ENCODE measurements around the gene FDX2.
"Not testable (repeated sequence)": the region's sequence is repeated elsewhere in the genome, so short reads cannot be mapped to it uniquely, and the experiment has no call there.

Gene FDX2

GRCh38 chr19:10315335-10316214 is at the start of gene FDX2:
Gene FDX2, minus strand, starts transcription at chr19:10316015. Its CDS starts 19 bp downstream, at chr19:10315996.
- peak; percentile 65 to 74 for DNase-seq

DNA sequence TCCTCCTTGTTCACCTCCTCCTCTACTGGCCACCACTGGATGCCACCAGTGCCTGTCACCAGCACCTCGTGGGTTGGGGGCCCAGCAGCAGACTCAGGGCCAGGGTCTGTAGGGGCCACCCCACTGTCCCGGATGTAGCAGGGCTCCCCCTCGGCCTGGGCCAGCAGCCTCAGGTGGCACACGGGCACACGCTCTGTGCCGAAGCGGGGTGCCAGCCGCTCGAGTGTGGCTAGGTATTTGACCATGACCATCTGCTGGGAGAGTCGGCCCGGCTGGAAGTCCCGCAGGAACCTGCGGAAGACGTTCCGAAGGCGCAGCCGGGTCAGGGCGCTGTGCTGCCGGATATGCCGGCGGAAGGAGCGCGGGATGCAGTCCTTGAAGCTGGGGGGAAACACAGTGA is 49.7 kb upstream of the FDX2 start:
- DNase-seq, result no peak

- DNase-seq, result no peak
Measured at GRCh38 chr19:10364644-10365043, 48.8 kb upstream of the FDX2 start.

DNA sequence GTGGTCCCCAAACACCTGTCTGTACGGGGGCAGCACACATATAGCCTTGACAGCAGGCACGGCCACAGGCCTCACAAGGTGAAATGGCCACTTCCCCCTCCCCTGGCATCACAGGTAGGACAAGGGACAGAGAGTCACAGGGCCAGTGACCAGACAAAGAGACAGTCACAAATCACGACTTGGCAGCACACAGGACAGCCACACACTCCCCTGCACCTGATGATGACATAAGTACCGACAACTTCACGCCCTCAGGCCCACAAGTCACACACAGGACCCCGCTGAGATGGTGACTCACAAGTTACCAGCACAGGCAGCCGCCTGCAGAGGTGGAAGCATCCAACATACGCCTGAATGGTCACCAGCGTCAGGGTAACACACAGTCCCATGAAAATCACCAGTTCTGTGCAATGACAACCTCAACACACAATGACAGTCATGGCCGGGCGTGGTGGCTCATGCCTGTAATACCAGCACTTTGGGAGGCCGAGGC is 48.0 kb upstream of the FDX2 start:
- no peak for DNase-seq

- DNase-seq, result no peak
Measured at GRCh38 chr19:10362259-10362658, 46.4 kb upstream of the FDX2 start.

GRCh38 chr19:10361569-10362011 is 45.8 kb upstream of the FDX2 start:
- DNase-seq, result no peak

DNA sequence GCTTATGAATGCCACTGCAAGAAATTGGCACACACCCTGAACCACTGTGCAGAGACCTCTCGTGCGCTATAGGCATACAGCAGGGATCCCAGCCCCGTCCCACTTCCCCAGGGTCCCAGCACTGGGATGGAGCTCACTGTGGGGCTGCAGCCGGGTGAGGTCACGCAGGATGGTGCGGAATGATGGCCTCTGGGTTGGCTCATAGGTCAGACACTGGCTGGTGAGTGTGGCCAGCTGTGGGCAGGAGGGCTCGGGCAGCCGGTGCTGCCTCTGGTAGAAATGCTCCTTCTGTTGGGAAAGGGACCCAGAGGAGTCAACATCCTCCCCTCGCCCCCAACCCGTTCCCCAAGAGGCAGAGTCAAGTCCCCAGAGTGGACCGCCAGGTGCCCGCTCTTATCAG is 40.6 kb upstream of the FDX2 start:
- no peak for DNase-seq

GRCh38 chr19:10353793-10354391 is 38.1 kb upstream of the FDX2 start:
- DNase-seq, result no peak

- DNase-seq, result peak in 1 of 2 experiments; percentile 12
Measured at GRCh38 chr19:10352764-10353671, 37.2 kb upstream of the FDX2 start.

- DNase-seq, result no peak
Measured at GRCh38 chr19:10346509-10346908, 30.7 kb upstream of the FDX2 start.

DNA sequence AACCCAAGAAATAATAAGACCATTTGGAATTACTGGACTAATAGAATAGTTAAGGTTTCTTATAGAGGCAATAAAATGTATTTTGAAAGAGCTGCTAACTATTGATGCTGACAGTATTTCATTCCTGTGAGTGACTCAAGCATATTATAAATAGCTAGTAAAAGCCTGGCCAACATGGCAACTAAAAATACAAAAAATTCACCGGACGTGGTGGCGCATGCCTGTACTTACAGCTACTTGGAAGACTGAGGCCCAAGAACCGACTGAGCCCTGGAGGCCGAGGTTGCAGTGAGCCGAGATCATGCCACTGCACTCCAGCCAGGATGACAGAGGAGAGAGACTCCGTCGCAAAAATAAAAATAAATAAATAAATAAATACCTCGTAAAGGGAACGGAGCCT is 29.0 kb upstream of the FDX2 start:
- DNase-seq, result no peak

GRCh38 chr19:10343495-10343894 is 27.7 kb upstream of the FDX2 start:
- DNase-seq, result no peak

DNA sequence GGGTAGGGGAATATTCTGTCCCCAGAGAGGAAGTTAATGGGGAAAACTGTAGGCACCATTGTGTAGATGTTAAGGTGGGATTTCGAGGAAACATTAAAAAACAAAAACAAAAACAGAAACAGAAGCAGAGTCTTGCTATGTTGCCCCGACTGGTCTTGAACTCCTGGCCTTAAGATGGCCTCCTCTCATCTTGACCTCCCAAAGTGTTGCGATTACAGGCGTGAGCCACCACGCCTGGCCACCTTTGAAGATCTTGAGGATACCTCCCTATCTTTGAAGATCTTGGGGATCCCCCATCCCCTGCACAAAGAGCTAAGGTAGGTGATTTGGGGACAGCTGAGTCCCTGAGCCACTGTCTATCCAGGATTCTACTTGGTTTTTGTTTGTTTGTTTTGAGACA is 24.2 kb upstream of the FDX2 start:
- no peak for DNase-seq

DNA sequence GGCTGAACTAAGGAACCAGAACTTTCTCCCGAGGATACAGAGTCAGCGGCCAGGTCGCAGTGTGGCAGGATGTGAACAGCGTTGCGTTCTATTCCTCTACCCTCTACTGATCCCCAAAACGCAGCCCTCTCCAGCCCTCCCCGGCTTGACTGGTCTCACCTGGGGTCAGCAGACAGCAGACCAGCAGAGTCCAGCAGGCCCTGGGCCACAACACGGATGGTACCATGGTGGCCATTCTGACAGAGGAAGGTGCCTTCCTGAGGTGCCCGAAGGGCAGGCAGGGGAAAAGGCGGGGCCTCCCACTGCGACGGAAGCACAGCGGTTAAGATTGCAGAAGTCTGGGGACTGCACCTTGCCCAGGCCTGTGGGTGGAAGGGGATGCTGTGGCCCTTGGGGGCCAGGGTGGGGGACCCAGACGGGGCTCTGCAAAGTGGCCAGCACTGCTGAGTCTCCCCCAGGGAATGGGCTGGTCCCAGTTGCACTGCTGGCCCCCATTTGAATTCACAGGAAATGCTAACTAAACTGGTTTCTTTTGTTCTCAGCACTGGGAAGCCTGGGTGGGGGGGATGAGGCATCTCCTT is 23.7 kb upstream of the FDX2 start, which contains the start of gene ICAM3:
TSS of gene ICAM3 (minus strand) at position 245 of the 581 bp plus-strand sequence. CDS start at position 235, 10 bp downstream.
- no peak for DNase-seq

GRCh38 chr19:10338940-10339339 is 23.1 kb upstream of the FDX2 start:
- DNase-seq, result no peak

DNA sequence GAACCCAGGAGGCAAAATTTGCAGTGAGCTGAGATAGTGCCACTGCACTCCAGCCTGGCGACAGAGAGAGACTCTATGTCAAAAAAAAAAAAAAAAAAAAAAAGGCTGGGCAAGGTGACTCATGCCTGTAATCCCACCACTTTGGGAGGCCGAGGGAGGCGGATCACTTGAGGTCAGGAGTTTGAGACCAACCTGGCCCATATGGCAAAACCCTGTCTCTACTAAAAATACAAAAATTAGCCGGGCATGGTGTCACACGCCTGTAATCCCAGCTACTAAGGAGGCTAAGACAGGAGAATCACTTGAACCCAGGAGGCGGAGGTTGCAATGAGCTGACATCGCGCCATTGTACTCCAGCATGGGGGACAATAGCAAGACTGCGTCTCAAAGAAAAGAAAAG is 20.9 kb upstream of the FDX2 start:
- DNase-seq, result not testable (repeated sequence)

DNA sequence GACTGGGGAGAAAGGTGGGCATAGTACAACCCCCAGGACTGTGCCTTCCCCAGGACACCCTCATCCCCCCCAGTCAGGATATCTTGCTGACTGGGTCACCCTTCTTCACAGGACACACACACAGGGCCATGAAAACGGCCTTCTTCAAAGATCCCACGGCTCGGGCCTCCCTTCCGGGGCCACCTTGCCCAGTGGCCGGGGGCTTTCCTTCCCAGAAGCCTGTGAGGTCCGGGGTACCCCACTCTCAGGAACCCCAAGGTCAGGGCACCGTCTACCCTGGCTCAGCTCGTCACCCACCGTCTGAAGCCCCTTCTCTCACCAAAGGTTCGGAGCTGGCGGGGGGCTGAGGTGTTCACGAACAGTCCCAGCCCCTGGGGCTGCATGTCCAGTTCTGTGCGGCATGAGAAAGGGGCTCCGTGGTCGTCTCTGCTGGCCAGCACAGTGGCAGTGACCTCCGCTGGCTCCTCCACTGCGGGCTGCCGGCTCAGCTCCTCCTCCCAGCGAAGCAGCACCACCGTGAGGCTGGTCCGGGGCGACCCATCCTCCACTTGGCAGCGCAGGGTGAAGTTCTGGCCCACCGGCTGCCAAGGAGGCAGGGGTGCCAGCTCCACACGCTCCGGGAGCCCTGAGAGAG is 19.7 kb upstream of the FDX2 start:
- DNase-seq, result no peak

- DNase-seq, result peak; percentile 37 to 50
Measured at GRCh38 chr19:10334588-10335351, 19.0 kb upstream of the FDX2 start.

GRCh38 chr19:10333758-10334587 is 18.2 kb upstream of the FDX2 start:
- no peak for DNase-seq
